ENCODE results near the gene PEDS1.

The PEDS1 gene

DNA sequence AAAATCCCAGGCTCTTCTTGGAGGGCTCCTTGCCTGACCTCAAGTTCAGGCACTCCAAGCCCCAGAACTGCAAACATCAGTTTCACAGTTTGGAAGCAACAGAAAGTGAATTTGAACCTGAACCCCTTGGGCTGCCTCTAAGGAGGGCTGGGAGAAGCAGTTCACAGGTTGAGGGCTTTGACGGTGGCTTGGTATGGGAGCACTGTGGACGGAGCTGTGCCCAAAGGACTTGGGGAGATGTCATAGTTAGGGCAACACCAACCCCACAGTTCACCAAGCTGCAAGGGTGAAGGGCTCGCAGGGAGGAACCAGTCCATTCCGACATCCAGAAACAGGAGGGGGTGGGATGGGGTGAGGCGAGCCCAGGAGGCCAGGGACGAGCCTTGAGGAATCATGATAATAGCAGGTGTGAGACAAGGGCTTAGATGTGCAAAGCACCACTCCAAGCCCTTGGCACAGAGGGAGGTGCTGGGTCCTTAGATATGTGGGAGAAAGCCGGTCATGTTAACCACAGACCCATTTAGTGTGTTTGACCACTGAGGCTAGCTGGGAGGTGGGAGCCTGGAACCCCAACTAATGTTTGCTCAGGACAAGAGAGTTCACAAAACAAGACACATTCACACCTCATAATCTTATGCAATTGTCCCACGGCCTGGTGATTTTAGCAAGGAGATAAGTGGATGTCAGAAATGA, 41.5 kb upstream of the PEDS1 start:
- Histone ChIP-seq H3K27ac (no peak overlapping the region), H3K36me3 (no peaks in the 10 kb centered on the region), H3K27me3 (ENCODE audit: insufficient read depth, low read depth, severe bottlenecking) (no peaks in the 10 kb centered on the region), H3K9me3 (ENCODE audit: severe bottlenecking) (no peaks in the 10 kb centered on the region), H3K4me3 (ENCODE audit: low read depth, low read length) (no peak overlapping the region)
- no peak for DNase-seq
- TF ChIP-seq, protein P1, sequence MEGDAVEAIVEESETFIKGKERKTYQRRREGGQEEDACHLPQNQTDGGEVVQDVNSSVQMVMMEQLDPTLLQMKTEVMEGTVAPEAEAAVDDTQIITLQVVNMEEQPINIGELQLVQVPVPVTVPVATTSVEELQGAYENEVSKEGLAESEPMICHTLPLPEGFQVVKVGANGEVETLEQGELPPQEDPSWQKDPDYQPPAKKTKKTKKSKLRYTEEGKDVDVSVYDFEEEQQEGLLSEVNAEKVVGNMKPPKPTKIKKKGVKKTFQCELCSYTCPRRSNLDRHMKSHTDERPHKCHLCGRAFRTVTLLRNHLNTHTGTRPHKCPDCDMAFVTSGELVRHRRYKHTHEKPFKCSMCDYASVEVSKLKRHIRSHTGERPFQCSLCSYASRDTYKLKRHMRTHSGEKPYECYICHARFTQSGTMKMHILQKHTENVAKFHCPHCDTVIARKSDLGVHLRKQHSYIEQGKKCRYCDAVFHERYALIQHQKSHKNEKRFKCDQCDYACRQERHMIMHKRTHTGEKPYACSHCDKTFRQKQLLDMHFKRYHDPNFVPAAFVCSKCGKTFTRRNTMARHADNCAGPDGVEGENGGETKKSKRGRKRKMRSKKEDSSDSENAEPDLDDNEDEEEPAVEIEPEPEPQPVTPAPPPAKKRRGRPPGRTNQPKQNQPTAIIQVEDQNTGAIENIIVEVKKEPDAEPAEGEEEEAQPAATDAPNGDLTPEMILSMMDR (IDR thresholded peaks at IDR 0.05; ENCODE audit: low read depth, low read length), result no peak

DNA sequence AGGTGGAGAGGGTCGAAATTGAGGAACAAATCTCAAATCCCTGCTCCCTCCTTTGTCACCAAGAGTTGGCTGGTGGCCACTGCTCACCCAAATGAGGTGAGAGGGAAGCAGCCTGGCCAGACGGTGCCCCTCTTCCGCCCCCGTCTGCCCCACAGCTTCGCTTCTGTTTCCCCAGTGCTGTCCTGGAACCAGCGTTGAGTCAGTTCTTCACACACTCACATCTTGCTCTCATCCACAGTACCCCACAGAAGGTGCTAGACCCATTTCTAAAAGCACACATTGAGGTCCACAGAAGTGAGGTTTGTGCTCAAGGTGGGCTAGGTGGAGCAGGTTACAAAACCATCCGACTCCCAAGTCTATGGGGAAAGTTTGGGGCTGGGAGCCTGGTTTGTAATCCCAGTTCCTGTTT, 40.9 kb upstream of the PEDS1 start:
- peak overlapping the region; percentile 82; the same call in 1 of the 2 replicates for H3K27ac ChIP-seq

DNA sequence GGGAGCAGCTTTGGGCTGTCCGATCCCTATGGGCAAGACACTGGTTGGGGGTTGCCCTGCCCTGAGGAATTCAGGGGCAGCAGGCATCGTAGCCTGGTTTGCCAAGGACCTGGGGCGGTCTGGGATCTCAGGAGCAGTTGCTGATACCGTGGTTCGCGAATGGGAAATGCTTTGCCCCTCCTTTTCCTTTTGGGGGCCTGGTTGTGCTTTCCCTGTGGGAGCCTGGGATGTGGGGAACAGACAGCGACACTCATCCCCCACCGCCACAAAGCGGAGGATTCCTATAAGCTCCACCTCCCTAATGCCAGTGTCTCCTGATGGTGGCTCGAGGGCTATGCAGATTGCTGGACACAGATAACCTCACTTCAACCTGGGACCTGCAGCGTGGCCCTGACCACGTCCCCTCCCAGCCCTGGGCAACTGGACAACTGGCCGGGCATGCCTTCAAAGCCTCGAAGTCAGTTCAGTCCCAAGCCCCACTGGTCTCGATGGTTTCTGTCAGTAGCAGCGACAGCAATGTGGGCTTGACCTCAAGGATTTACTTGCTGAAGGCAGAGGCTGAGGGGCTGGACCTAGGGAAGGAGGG, 40.4 kb upstream of the PEDS1 start:
- Histone ChIP-seq H3K9me3 (ENCODE audit: severe bottlenecking) (no peaks in the 10 kb centered on the region), H3K27me3 (ENCODE audit: insufficient read depth, low read depth, severe bottlenecking) (no peaks in the 10 kb centered on the region), H3K36me3 (no peaks in the 10 kb centered on the region), H3K27ac (peak overlapping the region; percentile 82; the same call in 1 of the 2 replicates), H3K4me3 (ENCODE audit: low read depth, low read length) (no peak overlapping the region)
- TF ChIP-seq, protein P1 (IDR thresholded peaks at IDR 0.05; ENCODE audit: low read depth, low read length), result no peak
- peak; percentile 58 for DNase-seq

More for the DNA sequence above, 40.9 kb upstream of the PEDS1 start:
- no peaks in the 10 kb centered on the region for H3K27me3 ChIP-seq (ENCODE audit: insufficient read depth, low read depth, severe bottlenecking)
- TF ChIP-seq, protein P1 (IDR thresholded peaks at IDR 0.05; ENCODE audit: low read depth, low read length), result no peak
- no peaks in the 10 kb centered on the region for H3K36me3 ChIP-seq
- no peak for DNase-seq
- H3K9me3 ChIP-seq (ENCODE audit: severe bottlenecking), result no peaks in the 10 kb centered on the region
- no peak overlapping the region for H3K4me3 ChIP-seq (ENCODE audit: low read depth, low read length)

DNA sequence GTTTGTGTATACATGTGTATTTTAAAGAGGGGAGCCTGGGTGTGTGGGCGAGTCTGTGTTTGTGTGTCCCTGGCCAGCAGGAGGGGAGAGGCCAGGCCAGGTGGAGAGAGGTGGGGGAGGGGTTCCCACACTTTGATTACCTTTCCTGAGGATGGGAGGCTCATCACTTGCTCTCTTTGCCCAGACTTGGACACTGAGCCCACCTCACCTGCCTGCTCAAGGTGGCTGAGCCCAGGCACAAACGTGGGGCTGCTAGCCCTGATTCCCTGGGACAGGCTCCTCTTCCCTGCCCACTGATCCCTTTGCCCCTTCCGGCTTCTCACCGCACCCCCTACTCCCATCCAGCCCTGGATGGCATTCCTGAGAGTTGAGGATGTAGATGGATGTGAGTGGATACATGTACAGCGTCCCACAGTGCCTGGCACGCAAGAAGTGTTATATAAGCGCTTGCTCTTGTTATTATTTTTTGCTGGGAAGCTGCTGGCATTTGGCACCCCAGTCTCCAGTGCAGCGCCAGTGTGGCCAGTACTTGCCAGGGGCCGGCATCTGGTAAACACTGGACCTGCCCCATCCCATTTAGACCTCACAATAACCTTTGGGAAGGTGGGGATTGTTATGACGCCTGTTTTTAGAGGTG, 39.8 kb upstream of the PEDS1 start:
- Histone ChIP-seq H3K36me3 (no peaks in the 10 kb centered on the region), H3K4me3 (ENCODE audit: low read depth, low read length) (no peak overlapping the region), H3K27me3 (ENCODE audit: insufficient read depth, low read depth, severe bottlenecking) (no peaks in the 10 kb centered on the region), H3K27ac (peak overlapping the region; percentile 82), H3K9me3 (ENCODE audit: severe bottlenecking) (no peaks in the 10 kb centered on the region)
- TF ChIP-seq, protein P1 (IDR thresholded peaks at IDR 0.05; ENCODE audit: low read depth, low read length), result no peak
- DNase-seq, result no peak

DNA sequence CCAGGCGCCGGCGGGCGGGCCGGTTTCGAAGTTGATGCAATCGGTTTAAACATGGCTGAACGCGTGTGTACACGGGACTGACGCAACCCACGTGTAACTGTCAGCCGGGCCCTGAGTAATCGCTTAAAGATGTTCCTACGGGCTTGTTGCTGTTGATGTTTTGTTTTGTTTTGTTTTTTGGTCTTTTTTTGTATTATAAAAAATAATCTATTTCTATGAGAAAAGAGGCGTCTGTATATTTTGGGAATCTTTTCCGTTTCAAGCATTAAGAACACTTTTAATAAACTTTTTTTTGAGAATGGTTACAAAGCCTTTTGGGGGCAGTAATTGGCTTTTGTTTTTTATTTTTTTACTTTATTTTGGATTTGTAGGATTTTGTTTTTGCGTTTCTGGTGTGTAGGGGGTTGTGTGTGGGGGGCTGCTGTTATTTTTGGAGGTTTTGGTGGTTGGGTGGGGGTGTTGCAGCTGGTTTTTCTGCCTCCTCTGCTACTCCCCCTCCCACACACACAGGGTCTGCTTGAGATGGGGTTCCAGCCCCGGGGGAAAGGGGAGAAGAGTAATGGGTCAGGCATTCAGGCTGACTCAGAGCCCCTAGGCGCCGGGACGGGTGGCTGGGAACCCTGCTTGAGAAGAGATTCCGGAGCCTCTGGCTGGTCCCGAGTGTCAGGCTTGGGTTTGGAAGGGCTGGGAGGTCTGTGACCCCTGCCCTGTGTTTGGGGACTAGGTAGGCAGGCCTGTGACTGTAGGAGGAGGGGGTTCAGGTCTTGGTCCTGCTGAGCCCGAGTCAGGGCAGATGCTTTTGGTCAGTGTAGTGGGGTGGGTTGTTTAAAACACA, 39.1 kb upstream of the PEDS1 start:
- peak overlapping the region; percentile 82 for H3K27ac ChIP-seq
- peak overlapping the region; percentile 63 for H3K4me3 ChIP-seq (ENCODE audit: low read depth, low read length)
- H3K36me3 ChIP-seq, result no peaks in the 10 kb centered on the region
- peak; percentile 82 for DNase-seq
- no peaks in the 10 kb centered on the region for H3K9me3 ChIP-seq (ENCODE audit: severe bottlenecking)
- H3K27me3 ChIP-seq (ENCODE audit: insufficient read depth, low read depth, severe bottlenecking), result no peaks in the 10 kb centered on the region
- TF ChIP-seq, protein P1 (IDR thresholded peaks at IDR 0.05; ENCODE audit: low read depth, low read length), result no peak
